ENCODE measurements around the gene ZNF365.
A peak's percentile ranks its signal among the peaks of the same experiment; 100 is the strongest.
"Not testable (repeated sequence)": the region's sequence is repeated elsewhere in the genome, so short reads cannot be mapped to it uniquely, and the experiment has no call there.

Gene ZNF365

GRCh38 chr10:62377966-62378365, 3.8 kb downstream of the ZNF365 start:
- no peak for DNase-seq (ENCODE audit: low read depth)

GRCh38 chr10:62378877-62379276, 4.7 kb downstream of the ZNF365 start:
- not testable (repeated sequence) for DNase-seq (ENCODE audit: low read depth)

GRCh38 chr10:62379394-62379793, 5.2 kb downstream of the ZNF365 start:
- DNase-seq (ENCODE audit: low read depth): no peak

GRCh38 chr10:62380016-62380415, 5.8 kb downstream of the ZNF365 start:
- DNase-seq (ENCODE audit: low read depth): peak; percentile 63

- no peak for DNase-seq (ENCODE audit: low read depth)
Observed at GRCh38 chr10:62381385-62382102, 7.4 kb downstream of the ZNF365 start.

GRCh38 chr10:62382831-62383230, 8.7 kb downstream of the ZNF365 start:
- no peak for DNase-seq (ENCODE audit: low read depth)

GRCh38 chr10:62384057-62384446, 9.9 kb downstream of the ZNF365 start:
- peak; percentile 83 for DNase-seq (ENCODE audit: low read depth)

- DNase-seq (ENCODE audit: low read depth): no peak
Observed at GRCh38 chr10:62384447-62385081, 10.4 kb downstream of the ZNF365 start.

GRCh38 chr10:62386356-62387320, 12.5 kb downstream of the ZNF365 start:
- no peak for DNase-seq (ENCODE audit: low read depth)

- DNase-seq (ENCODE audit: low read depth): no peak
Observed at GRCh38 chr10:62388328-62388727, 14.2 kb downstream of the ZNF365 start.

GRCh38 chr10:62390497-62391176, 16.5 kb downstream of the ZNF365 start:
- no peak for DNase-seq (ENCODE audit: low read depth)

- no peak for DNase-seq (ENCODE audit: low read depth)
Observed at GRCh38 chr10:62393237-62393636, 19.1 kb downstream of the ZNF365 start.

GRCh38 chr10:62394556-62395018, 20.4 kb downstream of the ZNF365 start:
- DNase-seq (ENCODE audit: low read depth): no peak

GRCh38 chr10:62395892-62396291, 21.7 kb downstream of the ZNF365 start:
- DNase-seq (ENCODE audit: low read depth): no peak

GRCh38 chr10:62396864-62397263, 22.7 kb downstream of the ZNF365 start:
- DNase-seq (ENCODE audit: low read depth): no peak

GRCh38 chr10:62399211-62399610, 25.0 kb downstream of the ZNF365 start:
- DNase-seq (ENCODE audit: low read depth): peak; percentile 43

GRCh38 chr10:62402508-62402907, 28.3 kb downstream of the ZNF365 start:
- DNase-seq (ENCODE audit: low read depth): no peak

- DNase-seq (ENCODE audit: low read depth): not testable (repeated sequence)
Observed at GRCh38 chr10:62410528-62410927, 36.4 kb downstream of the ZNF365 start.

- not testable (repeated sequence) for DNase-seq (ENCODE audit: low read depth)
Observed at GRCh38 chr10:62410934-62411333, 36.8 kb downstream of the ZNF365 start.

GRCh38 chr10:62413048-62413447, 38.9 kb downstream of the ZNF365 start:
- no peak for DNase-seq (ENCODE audit: low read depth)

GRCh38 chr10:62413652-62414051, 39.5 kb downstream of the ZNF365 start:
- DNase-seq (ENCODE audit: low read depth): no peak

- no peak for DNase-seq (ENCODE audit: low read depth)
Observed at GRCh38 chr10:62414359-62414758, 40.2 kb downstream of the ZNF365 start.

All from non-pigmented ciliary epithelial cell (primary cell).